Ammon's horn (tissue), 1 donor: ENCODE measurements around the gene GLCE.
"Not testable (repeated sequence)": the region's sequence is repeated elsewhere in the genome, so short reads cannot be mapped to it uniquely, and the experiment has no call there.

Experiments used
- DNase-seq: peaks from one replicate; pipeline ENCODE4 v3.0.0-alpha.2; 2016; ENCODE audit warnings: low spot score

The GLCE gene

DNA sequence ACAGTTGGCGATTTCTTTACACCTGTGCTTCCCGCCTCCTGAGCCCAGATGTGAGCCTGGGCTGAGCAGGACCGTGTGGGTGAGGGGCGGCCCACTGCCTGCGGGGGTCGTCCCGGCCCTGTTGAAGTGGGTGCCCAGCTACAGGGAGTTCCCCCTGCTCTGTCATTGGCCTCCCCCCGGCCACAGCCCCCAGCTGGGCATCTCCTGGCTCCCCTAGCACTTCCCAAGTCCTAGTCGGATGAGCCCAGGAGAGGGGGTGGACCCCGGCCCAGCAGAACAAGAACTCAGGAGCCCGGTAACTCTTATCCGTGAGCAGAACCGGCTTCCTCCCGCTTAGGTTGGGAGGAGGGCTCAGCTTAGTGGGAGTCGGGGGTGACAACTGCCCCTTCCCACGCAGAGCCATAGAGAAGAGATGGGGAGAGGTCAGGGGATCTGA is 139.0 kb downstream of the GLCE start:
- DNase-seq, result no peak

DNA sequence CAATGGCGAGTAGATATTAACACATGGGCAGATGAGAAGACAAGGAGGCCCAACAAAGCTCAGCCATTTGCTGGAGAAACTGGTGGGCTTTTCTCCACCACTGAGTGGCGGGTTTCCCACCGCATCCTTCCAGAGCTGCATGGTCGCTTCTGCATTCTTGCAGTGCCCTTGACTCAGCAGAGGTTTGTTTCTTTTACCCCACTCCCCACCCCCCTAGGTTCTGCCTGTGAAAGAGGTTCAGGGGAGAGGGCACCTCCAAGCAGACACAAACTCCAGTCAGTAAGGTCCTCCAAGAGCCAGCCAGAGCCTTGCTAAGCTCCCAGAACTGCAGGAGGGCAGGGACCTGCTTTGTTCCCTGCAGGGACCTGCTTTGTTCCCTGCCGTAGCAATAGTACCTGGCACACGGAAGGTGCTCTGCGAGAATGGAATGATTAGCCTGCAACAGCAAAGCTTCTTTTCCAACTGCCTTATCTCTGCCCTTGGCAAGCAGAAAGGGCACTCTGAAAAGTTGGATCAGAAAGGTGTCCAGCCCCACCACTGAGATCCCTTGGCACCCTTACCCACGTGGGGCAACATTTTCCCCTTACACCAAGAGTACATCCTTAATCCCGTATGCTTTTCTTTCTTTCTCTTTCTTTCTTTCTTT is 139.6 kb downstream of the GLCE start:
- no peak for DNase-seq

DNA sequence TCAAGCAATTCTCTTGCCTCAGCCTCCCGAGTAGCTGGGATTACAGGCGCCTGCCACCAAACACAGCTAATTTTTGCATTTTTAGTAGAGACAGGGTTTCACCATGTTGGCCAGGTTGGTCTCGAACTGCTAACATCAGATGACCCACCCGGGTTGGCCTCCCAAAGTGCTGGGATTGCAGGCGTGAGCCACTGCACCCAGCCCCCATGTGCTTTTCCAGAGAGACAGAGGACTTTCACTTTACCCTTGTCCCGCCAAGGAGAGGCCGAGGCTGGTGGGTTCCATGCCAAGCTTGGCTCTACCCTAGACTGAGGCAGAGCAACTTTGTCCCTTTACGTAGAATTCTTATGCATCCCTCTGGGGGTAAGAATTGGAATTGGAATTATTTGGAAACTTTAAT is 140.7 kb downstream of the GLCE start:
- not testable (repeated sequence) for DNase-seq

DNA sequence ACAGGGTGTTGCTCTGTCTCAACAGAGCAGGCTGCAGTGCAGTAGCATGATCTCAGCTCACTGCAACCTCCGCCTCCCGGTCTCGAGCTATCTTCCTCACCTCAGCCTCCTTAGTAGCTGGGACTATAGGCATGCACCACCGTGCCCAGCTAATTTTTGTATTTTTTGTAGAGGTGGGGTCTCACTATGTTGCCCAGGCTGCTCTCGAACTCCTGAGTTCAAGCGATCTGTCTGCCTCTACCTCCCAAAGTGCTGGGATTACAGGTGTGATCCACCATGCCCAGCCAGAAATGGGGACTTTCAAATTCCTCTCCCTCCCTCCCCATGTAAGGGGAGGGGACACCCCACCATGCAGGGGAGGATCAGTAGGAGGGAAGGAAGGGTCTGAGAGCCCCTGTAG is 141.7 kb downstream of the GLCE start:
- not testable (repeated sequence) for DNase-seq

DNA sequence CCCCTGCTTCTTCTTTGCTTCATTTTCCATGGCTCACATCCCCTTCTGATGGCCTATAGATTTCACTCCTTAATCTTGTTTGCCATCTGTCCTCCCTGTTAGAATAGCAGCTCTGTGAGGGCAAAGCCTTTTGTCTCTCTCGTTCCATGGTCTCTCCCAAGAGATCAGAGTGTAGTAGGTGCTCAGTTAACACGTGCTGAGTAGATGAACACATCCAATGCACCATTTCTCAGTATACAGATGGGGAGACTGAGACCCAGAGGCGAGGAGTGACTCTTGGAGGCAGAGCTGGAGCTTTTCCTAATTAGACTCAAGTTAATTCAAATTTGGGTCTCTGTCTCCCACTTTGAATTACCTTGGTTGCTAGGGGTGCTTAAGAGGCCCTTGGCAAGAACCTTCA is 142.5 kb downstream of the GLCE start:
- DNase-seq, result no peak

DNA sequence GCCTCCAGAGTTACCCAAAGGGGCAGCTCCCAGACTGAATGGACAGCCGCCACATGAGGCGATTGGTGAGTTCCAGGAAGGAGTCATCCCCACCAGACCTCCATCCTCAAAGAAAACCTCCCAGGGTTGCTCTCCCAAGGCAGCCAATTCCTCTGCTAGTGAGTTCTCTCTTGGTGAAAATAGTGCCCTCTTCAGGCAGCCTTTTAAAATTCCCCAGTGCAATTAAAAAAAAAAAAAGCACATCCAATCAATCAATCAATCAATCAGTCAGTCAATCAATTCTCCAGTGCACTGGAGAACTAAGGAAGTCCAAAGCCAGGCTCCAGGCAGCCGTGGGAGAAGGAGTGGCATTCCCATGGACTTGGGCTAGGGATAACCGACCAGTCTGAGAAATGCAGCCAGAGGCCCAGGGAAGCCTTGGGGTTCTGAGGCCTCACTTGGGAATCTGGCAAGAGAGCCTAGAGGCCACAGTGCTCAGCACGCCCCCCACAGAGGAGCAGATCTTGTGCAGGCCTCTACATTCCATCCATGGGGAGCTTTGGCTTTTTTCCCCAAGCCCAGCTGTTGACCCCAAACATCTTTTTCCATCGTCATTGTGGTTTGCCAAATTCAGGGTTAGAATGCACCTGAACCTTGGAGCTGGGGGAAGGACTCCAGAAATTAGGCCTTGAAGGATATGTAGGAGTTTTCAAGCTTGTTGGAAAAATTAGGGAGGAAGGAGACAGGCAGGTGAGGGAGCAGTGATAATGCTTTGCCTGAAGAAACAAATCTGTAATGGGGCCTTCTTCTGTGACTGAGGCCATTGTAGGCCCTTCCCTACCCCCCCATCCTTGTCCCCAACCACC is 143.1 kb downstream of the GLCE start:
- no peak for DNase-seq

DNA sequence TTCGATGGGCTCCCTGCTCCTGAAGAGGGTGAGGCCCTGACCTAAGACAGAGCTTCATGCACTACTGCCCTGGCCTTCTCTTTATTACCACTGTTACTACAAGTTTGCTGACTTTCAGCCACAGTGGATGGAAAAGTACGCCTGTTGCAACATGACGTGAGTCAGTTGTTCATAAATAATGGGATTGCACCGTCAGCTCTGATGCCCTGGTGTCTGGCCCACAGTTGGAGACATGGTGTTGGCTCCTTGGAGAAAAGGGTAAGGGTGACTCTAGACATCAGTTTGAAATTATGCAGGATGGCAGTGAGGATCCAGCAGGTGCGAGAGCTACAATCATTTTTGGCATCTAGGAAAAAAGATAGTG is 143.7 kb downstream of the GLCE start:
- DNase-seq, result no peak

DNA sequence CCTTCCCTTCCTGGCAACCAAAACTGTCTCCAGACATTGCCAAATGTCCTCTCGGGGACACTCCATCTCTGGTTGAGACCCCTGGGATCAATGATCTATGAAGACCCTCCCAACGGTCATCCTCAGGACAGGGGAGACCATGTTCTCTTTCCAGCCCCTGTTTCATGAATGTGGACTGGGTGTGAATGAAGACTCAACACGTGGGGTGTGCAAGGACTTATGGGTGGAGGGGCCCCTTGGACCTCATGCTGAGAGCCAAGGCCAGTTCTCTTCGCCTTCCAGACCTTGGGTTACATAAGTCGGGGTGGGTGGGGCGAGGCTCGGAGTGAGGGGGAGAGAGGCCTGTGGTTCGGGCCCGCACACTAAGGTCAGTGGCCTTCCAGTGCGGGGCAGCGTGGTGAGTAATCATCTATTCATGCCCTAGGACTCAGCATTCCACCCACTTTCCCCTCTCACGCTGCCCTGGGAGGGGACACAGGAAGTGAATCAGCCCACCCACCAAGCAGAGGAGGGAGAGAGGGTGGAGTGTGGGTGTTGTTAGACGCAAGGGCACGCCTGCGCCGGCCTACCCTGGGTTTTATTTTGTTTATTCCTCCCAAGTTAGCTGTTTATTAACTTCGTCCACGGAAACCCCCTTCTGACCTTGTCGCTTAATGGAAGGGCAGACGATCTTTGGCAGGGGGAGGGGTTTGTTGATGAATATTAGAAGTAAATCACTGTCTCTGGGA is 144.9 kb downstream of the GLCE start:
- no peak for DNase-seq

DNA sequence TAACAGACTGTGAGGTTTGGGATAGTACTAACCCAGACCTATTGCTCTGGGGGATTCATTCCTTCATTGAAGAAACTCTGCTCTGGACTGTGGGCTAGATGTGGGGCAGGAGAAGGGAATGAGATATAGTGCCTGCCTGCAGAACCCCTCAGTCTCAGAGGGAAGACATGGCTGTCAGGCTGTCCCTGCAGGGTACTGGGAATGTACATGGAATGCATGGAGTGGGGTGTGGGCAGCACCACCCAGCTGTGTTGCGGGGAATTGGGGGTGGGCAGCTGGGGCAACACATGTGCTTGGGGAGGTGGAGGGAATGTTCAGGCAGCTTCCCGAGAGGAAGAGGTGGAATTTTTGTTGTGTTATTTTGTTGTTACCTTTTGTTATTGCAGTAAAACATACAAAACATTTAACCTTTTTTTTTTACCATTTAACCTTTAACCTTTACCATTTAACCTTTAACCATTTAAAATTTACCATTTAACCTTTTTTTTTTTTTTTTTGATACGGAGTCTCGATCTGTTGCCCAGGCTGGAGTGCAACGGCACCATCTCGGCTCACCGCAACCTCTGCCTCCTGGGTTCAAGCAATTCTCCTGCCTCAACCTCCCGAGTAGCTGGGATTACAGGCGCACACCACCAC is 145.6 kb downstream of the GLCE start:
- no peak for DNase-seq

DNA sequence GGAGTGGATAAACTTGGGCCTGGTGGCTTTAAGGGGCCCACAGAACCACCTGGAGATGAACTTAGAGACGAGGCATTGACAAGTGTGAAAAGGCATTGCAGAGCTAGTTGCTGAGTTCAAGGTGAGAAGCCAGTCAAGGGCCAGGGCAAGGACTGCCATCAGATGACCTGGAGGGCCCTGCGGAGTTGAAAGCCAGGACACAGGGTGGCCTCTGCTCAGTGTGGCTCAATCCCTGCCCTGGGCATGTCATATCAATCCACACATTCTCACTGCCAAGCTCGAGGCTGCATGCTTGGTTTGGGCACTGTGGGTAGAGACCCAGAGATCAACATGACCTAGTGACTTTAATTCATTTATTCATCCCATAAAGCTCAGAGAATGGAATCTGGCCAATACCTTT is 147.5 kb downstream of the GLCE start:
- no peak for DNase-seq

DNA sequence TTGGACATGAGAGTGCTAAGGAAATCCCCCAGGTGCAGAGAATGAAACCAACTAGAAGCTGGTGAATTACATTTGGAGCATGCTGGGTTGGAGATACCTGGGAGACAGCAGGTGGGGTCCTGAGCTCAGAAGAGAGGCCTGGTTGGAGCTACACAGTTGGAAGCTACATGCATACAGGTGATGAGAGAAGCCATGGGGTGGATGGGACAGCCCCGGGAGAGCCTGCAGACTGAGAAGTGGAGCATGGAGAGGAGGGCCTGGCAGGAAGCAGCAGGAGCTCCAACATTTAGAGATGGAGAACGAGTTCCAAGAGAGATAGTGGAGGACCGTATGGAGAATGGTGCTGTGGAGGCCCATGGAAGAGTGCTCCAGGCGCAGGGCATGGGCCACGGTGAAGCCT is 148.5 kb downstream of the GLCE start:
- DNase-seq, result no peak

DNA sequence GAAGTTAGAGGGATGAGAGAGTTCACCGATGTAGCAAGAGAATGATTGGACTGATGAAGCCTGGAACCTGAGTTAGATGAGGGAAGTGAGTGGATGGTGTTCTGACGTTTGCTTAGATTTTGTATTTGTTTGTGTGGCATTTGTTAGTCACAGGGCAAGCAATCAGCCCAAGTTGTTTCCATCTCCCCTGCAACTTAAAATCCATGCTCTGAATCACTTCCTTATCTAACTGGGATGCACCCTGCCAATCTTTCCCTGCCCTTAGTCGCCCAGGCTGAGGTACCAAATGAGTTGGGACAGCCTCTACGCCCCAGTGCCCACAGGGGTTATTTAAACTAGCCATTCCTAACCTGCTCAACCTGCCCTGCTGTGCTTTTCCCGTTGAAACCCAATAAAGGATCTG is 150.9 kb downstream of the GLCE start:
- DNase-seq, result no peak

DNA sequence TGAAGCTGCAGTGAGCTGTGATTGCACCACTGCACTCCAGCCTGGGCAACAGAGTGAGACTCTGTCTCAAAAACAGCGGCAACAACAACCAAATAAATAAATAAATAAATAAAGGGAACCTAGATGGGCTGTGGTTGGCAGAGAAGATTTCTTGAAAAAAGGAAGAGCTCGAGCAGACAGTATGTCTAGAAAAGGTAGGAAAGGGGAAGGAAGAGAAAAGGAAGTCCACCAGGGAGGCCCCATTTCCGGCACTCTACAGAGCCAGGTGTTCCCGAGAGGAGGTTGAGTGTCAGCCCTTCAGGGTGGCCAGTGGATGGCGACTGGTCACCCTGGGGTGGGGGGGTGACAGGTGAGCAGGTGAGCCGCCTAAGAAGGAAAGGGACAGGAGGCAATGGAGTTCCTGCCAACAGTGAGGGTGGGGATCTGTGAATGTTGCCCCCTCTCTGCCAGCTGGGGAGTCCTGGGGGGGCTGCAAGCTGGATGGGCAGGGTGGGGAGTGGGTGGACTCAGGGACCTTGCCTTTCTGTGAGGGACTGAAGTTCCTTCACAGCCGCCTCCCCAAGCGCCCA is 153.1 kb downstream of the GLCE start:
- DNase-seq, result no peak

DNA sequence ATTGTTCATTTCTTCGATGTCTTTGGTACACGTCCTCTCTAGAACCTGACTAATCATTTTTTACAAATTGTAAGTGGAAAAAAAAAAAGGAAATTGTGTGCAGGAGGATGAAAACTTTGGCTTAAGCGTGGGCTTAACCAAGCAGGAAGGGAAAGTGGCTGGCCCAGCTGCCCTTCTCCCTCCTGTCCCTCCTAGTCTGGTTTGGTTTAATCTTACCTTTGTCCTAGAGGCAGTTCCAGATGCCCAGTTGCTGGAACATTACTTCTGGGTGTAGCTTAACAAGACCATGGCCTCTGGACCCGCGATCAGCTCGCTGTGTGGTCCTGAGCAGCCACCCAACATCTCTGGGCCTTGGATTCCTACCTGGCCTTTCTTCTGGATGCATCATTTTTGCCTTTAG is 153.7 kb downstream of the GLCE start:
- no peak for DNase-seq

DNA sequence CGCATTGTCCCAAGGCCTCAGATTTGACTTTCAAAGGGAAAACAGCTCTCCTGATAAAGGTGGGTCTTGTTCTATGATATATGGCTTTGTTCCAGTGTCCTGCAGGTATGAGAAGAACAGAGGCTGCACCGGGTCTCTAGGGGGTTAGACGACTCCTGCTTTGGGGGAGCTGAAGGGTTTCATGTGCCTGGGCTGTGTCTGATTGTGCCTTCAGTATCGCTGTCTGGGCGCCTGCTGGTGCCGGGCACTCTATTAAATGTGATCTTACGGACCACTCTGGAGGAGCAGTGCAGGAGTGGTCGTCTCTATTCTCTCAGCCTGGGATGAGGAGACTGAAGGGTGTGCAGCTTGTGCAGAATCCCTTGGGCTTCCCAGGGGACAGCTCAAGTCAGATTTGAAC is 154.3 kb downstream of the GLCE start:
- DNase-seq, result no peak

DNA sequence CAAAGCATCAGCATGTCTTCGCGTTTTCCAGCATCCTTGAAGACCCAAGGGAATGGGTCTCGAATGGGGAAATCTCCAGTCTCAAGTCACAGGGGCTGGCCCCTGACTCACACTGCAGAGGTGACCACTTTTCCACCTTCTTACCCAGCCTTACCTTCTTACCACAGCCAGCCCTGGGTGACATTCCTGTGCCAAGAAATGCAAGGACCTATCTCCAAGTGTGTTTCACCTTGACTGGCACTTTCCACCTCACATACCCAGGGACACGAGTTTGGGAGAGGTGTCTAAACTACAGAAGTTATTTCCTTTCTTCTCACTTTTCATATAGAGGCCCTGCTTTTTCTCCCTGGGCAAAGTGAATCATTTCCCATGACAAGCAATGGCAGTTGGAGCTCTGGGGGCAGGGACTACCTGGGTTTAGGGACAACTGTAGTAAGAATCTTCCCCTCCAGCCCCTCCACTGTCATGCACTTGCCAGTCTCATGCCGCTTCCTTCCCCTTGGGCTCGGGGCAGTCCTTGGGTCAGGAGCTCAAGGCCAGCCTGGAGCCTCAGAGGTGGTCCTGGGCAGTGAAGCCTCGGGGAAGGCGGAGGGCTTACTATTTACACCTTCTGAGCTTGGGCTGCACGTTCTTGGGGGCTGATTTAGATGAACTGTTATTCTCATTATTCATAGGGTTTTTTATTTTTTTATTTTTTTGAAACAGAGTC is 155.1 kb downstream of the GLCE start:
- no peak for DNase-seq

DNA sequence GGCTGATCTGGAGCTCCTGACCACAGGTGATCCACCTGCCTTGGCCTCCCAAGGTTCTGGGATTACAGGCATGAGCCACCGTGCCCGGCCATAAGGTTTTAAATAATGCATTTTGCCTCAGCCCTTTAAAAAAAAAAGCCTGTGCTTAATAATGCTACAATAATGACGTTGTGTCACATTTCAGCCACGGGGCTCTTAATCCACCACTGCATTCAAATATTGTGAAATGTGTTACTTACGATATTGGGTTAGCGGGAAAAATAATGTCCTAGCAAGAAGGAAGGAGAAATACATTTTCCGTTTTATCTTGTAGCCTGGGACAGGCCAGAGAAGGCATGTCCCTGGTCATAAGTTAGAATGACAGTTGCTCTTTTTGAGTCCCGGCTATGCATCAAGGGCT is 155.9 kb downstream of the GLCE start:
- no peak for DNase-seq

DNA sequence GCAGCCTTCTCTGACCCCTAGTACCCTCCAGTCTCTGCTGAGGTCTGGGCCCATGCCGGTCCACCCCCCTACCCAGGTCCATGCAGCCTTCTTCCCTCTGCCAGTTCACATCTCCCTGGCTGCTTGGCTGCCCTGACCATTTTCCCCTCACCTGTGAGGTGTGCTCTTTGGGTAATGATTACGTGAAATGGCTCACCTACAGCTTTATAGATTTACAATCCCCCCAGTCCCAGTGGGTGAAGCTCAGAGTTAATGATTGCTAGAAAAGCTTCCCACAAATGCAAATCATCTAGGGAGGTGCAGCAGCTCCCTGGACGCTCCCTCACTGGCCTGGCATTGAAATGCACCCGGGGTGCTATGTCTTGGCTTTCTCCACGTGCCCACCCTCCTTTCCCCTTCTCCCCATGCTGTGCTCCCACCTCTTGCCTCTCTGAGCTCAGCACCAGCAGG is 157.0 kb downstream of the GLCE start:
- no peak for DNase-seq

DNA sequence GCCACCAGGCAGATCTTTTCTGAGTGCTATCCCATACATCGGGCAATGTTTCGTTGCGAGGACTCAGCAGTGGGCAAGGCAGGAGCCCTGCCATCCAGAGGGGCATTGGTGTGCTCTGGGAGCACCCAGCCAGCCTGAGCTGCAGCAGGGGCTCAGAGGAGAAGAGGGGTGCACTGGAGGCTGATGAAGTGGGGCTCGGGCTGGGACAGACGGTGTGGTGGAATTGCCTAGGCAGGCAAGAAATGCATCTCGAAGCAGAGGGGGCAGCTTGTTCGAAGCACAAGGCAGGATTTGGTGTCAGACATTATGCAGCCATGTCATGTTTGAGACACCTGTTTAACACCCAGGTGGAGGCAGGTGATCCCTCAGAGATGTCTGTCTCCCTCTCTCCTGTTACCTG is 157.6 kb downstream of the GLCE start:
- DNase-seq, result no peak

DNA sequence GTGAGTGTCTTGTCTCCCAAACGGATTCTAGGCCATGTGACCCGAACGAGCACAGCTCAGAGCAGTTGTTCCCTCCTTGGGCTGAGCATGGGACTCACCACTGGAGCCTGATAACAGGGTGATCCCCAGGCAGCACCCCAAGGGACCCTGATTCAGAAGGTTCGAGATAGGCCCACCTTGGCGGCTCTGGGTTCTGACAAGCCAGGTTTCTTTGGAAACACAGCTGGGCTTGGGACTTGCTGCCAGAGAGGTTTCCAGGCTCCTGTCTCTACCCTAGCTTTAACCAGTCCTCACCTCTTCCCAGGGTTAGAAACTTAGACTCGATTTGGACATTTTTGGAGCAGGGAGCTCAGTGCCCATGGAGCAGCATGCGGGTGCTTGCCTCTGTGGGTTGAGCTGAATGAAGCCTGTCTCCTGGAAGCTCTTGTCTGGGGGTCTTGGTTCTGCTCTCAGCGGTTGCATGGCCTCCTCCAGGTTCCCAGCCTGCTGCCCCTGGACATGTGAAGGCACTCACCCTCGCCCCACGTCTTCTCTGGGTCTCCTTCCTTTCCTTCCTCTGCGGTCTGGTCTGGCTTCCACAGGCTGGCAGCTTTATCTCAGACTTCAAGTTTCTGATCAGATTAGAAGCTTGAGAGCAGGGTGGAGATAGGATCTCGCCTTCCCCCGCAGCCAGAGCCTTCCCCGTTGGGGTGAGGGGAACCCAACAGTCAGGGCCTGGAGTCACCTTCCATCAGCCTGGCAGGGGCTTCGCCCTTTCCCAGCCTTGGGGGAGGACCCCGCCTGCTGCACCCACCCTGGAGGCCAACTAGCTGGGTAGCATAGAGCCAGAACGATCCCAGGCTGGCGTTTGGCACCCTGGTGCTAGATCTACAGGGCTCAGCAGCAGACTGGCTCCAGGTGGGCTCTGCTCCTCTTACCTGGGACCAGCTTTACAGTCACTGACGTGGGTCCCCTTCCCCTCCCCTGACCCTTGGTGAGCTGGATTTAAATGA is 159.2 kb downstream of the GLCE start:
- peak; percentile 23 for DNase-seq
